Neural cell (in vitro differentiated cells): Measurements from ENCODE around the gene TRIM46.

Source experiments
- EP300 ChIP-seq: fragments of 450-650 bp; conservative IDR thresholded peaks from 2 replicates; pipeline ENCODE4 v1.6.1; 2014; ENCODE audit warnings: antibody characterized with exemption, mild to moderate bottlenecking, moderate library complexity; ENCODE audit not compliant: poor library complexity, severe bottlenecking
- EZH2 ChIP-seq: fragments of 200-600, 300-800 bp; shearing (Covaris generic), sonication (generic); IDR thresholded peaks from 2 replicates; pipeline ENCODE4 v1.6.1; 2014; ENCODE audit warnings: antibody characterized with exemption, low read length, borderline replicate concordance, mild to moderate bottlenecking; ENCODE audit not compliant: insufficient read depth, poor library complexity, severe bottlenecking
- TF ChIP-seq, protein P1 (sequence below): fragments of 450-650 bp; IDR thresholded peaks from 2 replicates; pipeline ENCODE4 v1.5.1; 2014; ENCODE audit warnings: antibody characterized with exemption, mild to moderate bottlenecking, moderate library complexity; ENCODE audit not compliant: poor library complexity, severe bottlenecking

DNA sequence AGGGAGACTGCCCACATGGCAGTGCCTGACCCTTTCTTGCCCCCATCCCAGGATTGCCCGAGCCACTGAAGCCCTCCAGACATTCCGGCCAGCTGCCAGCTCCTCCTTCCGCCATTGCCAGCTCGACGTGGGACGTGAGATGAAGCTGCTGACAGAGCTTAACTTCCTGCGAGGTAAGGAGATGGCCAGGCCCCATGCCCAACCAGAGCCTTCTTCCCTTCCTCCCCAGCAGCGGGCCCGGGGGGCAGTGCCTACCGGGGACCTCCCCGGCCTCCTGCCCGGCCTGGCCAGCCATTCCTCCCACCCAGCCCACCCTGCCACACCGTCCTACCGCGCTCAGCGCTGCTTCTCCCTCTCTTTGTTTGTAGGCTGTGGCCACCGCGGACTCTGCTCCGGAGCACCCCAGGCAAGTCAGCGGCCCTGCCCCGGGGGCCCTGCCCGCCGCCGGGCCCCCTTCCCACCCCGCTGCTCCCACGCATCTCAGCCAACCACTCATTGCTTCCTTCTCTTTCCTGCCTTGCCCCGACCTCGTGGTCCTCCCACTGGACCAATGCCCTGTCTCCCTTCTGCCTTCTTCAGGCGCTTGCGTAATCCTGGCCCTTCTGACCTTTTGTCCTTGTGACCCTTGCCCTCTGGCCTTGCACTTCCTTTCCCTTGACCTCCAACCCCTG lies 4.9 kb downstream of the TRIM46 start:
- TF ChIP-seq EP300: no peak
- TF ChIP-seq, protein P1, sequence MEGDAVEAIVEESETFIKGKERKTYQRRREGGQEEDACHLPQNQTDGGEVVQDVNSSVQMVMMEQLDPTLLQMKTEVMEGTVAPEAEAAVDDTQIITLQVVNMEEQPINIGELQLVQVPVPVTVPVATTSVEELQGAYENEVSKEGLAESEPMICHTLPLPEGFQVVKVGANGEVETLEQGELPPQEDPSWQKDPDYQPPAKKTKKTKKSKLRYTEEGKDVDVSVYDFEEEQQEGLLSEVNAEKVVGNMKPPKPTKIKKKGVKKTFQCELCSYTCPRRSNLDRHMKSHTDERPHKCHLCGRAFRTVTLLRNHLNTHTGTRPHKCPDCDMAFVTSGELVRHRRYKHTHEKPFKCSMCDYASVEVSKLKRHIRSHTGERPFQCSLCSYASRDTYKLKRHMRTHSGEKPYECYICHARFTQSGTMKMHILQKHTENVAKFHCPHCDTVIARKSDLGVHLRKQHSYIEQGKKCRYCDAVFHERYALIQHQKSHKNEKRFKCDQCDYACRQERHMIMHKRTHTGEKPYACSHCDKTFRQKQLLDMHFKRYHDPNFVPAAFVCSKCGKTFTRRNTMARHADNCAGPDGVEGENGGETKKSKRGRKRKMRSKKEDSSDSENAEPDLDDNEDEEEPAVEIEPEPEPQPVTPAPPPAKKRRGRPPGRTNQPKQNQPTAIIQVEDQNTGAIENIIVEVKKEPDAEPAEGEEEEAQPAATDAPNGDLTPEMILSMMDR: no peak
- no peak for TF ChIP-seq EZH2
